HepG2 (cell line): ENCODE results near the gene DHH. TPM values are rescaled to one million over a fixed set of nuclear protein-coding genes. Genes with fewer than 3 reads are reported as not detected.
A peak's percentile ranks its signal among the peaks of the same experiment; 100 is the strongest.

Experiments used
- ATAC-seq: fragments of 200-7000 bp; cut with Tn5 transposase; 3 replicates; pipeline ENCODE4 v1.9.1; 2020; ENCODE audit warnings: mild to moderate bottlenecking, moderate library complexity
- BruUV-seq: library from RNA; stranded (reverse); fragments of 400-500 nt; replicated peaks from 2 replicates; lab custom pipeline; 2021; lab: Mats Ljungman, UMichigan
- CTCF ChIA-PET: fragments of 300-600 bp; formaldehyde crosslinking; extraction: SDS; loops from one replicate; lab custom pipeline; 2021; ENCODE audit warnings: low total read pairs, inconsistent platforms, low intra/inter-chr PET ratio; lab: Yijun Ruan, JAX
- POLR2A ChIA-PET: fragments of 350-600 bp; sonication (Branson Sonifier 250); formaldehyde crosslinking; loops from one replicate; lab custom pipeline; 2020; ENCODE audit warnings: antibody characterized with exemption, inconsistent platforms; lab: Yijun Ruan, JAX
- DNase-seq: peaks from one replicate; pipeline ENCODE4 v3.0.0-alpha.2; 2015; ENCODE audit warnings: low spot score
- FAIRE-seq: peaks from 3 replicates; lab custom pipeline; 2011; peaks lifted over from hg19 to GRCh38; lab: Jason Lieb, UNC
- H2AFZ ChIP-seq: one replicate; pipeline ENCODE4 v1.6.1; 2011; ENCODE audit warnings: low read length, inconsistent platforms
- H3K27ac ChIP-seq: fragments of 300-600 bp; 3 replicates; pipeline ENCODE4 v1.8.0; 2011; ENCODE audit warnings: mixed run types, mild to moderate bottlenecking, mixed read lengths, low read length, inconsistent platforms; ENCODE audit not compliant: insufficient read depth; ENCODE audit errors: extremely low read length
- H3K27me3 ChIP-seq, 2 experiments: fragments of 200-600 bp in 1 of 2; 2 replicates in 1 of 2; 3 replicates in 1 of 2; pipeline versions ENCODE4 v1.6.0 to v1.8.0; 2011; ENCODE audit warnings: low read length in 2 of 2, mild to moderate bottlenecking in 2 of 2, moderate library complexity in 2 of 2, inconsistent platforms in 1 of 2; ENCODE audit not compliant: insufficient read depth in 2 of 2, control insufficient read depth in 1 of 2
- H3K36me3 ChIP-seq, 2 experiments: fragments of 200-600 bp in 1 of 2; replicated peaks in 1 of 2; 2 replicates in 1 of 2; 3 replicates in 1 of 2; pipeline versions ENCODE4 v1.5.1 to v1.8.0; 2011; ENCODE audit warnings: low read length in 2 of 2, inconsistent platforms in 1 of 2; ENCODE audit not compliant: insufficient read depth in 2 of 2, control insufficient read depth in 1 of 2
- H3K4me1 ChIP-seq: 2 replicates; pipeline ENCODE4 v1.5.1; 2012; ENCODE audit warnings: low read length, inconsistent platforms; ENCODE audit not compliant: insufficient read depth
- H3K4me2 ChIP-seq: 2 replicates; pipeline ENCODE4 v1.6.0; 2011; ENCODE audit warnings: low read depth, low read length, inconsistent platforms
- H3K4me3 ChIP-seq, 3 experiments: fragments of 200-600 bp in 1 of 3; sonication (generic), shearing (Covaris generic) in 1 of 3; replicated peaks in 1 of 3; 2 replicates each; pipeline ENCODE4 v1.5.1; 2011 to 2016; ENCODE audit warnings: low read length in 3 of 3, inconsistent platforms in 2 of 3, low read depth in 2 of 3, mild to moderate bottlenecking in 2 of 3, control low read depth in 1 of 3, mixed read lengths in 1 of 3; ENCODE audit not compliant: insufficient read depth in 1 of 3
- H3K79me2 ChIP-seq: one replicate; pipeline ENCODE4 v1.6.1; 2011; ENCODE audit warnings: low read length, inconsistent platforms; ENCODE audit not compliant: insufficient read depth
- H3K9ac ChIP-seq: 2 replicates; pipeline ENCODE4 v1.6.0; 2011; ENCODE audit warnings: mild to moderate bottlenecking, low read depth, low read length, inconsistent platforms; ENCODE audit not compliant: insufficient read depth
- H3K9me3 ChIP-seq: 2 replicates; pipeline ENCODE4 v1.5.1; 2012; ENCODE audit warnings: mild to moderate bottlenecking, low read length
- H4K20me1 ChIP-seq: 2 replicates; pipeline ENCODE4 v1.6.0; 2011; ENCODE audit warnings: inconsistent platforms, mild to moderate bottlenecking, low read length, moderate library complexity; ENCODE audit not compliant: insufficient read depth
- BCL6 ChIP-seq: IDR thresholded peaks from 2 replicates; pipeline ENCODE4 v1.6.1; 2016; ENCODE audit warnings: missing genetic modification reagents, missing compliant biosample characterization
- GTF3A ChIP-seq: sonication (generic); formaldehyde crosslinking; conservative IDR thresholded peaks from 2 replicates; pipeline ENCODE4 v1.4.0; 2020; ENCODE audit warnings: mild to moderate bottlenecking, missing genetic modification reagents
- KDM2A ChIP-seq: sonication (generic); formaldehyde crosslinking; IDR thresholded peaks from 2 replicates; pipeline ENCODE4 v1.4.0; 2020; ENCODE audit warnings: low read depth, missing genetic modification reagents, borderline replicate concordance
- KDM5B ChIP-seq: sonication (generic); formaldehyde crosslinking; IDR thresholded peaks from 2 replicates; pipeline ENCODE4 v1.4.0; 2020; ENCODE audit warnings: missing genetic modification reagents, mild to moderate bottlenecking, borderline replicate concordance
- NCOA1 ChIP-seq: sonication (generic); formaldehyde crosslinking; IDR thresholded peaks from 2 replicates; pipeline ENCODE4 v1.9.0; 2021; ENCODE audit warnings: missing genetic modification reagents
- SMAD3 ChIP-seq: sonication (generic); formaldehyde crosslinking; IDR thresholded peaks from 2 replicates; pipeline ENCODE4 v1.4.0; 2020; ENCODE audit warnings: missing genetic modification reagents
- ZBTB8A ChIP-seq: sonication (generic); formaldehyde crosslinking; IDR thresholded peaks from 2 replicates; pipeline ENCODE4 v1.4.0; 2020; ENCODE audit warnings: mild to moderate bottlenecking, low read depth, missing genetic modification reagents, borderline replicate concordance
- WGBS: methylation state at CpG from one replicate; pipeline ENCODE4 v1.1.6; 2017; ENCODE audit warnings: low lambda C conversion rate; 5-methylcytosine and 5-hydroxymethylcytosine counted together
- in situ Hi-C: cut with HindIII; loops from 2 replicates; pipeline ENCODE4 v1.10.0; 2017; ENCODE audit warnings: low pct_unique_long_range_greater_than_20kb; ENCODE audit not compliant: extremely low pct_ligation_motif_present
- intact Hi-C: fragments of 100-400 bp; cut with micrococcal nuclease; formaldehyde crosslinking; loops from one replicate; pipeline ENCODE4 v1.10.0; 2022; ENCODE audit not compliant: unreplicated experiment
- polyA plus RNA-seq, 8 experiments: library from polyadenylated mRNA; depleted of rRNA in 3 of 8; stranded (reverse) in 7 of 8; unstranded in 1 of 8; fragments of >200 nt; fragmentation: Illumina TruSeq in 4 of 8; extraction: Trizol in 4 of 8; gene quantifications; 2 replicates each; pipeline versions ENCODE4 v1.2.1 to v1.2.3, GENCODE V29; 2011 to 2016; ENCODE audit warnings: low read depth in 4 of 8, missing spikeins in 1 of 8, mixed read lengths in 1 of 8; ENCODE audit not compliant: insufficient read depth in 1 of 8
- total RNA-seq, 5 experiments: library from RNA; depleted of rRNA; stranded (reverse); fragments of >200 nt; fragmentation: Illumina TruSeq; extraction: Trizol; gene quantifications; 2 replicates each; pipeline ENCODE4 v1.2.3, GENCODE V29; 2016; ENCODE audit warnings: low read depth in 1 of 5
- TF ChIP-seq, protein P1 (sequence below): sonication (generic); formaldehyde crosslinking; IDR thresholded peaks from 2 replicates; pipeline ENCODE4 v1.8.1; 2023; ENCODE audit warnings: mild to moderate bottlenecking, missing genetic modification reagents
- TF ChIP-seq, protein P2 (sequence below): sonication (generic); formaldehyde crosslinking; IDR thresholded peaks from 2 replicates; pipeline ENCODE4 v1.4.0; 2020; ENCODE audit warnings: missing genetic modification reagents, borderline replicate concordance
- TF ChIP-seq, protein P3 (sequence below): sonication (generic); formaldehyde crosslinking; conservative IDR thresholded peaks from 2 replicates; pipeline ENCODE4 v1.8.0; 2022; ENCODE audit warnings: mild to moderate bottlenecking, moderate library complexity, missing genetic modification reagents
- TF ChIP-seq, protein P4 (sequence below): conservative IDR thresholded peaks from 2 replicates; pipeline ENCODE4 v1.6.1; 2018; ENCODE audit warnings: missing genetic modification reagents
- TF ChIP-seq, protein P5 (sequence below): sonication (generic); formaldehyde crosslinking; IDR thresholded peaks from 2 replicates; pipeline ENCODE4 v1.8.0; 2022; ENCODE audit warnings: mild to moderate bottlenecking, missing genetic modification reagents, moderate library complexity
- TF ChIP-seq, protein P6 (sequence below): sonication (generic); formaldehyde crosslinking; IDR thresholded peaks from 2 replicates; pipeline ENCODE4 v1.5.0; 2020; ENCODE audit warnings: mild to moderate bottlenecking, missing genetic modification reagents

DHH gene
- total and polyA plus RNA-seq, 2 of the 13 experiments (the other 11 are each of a cell fraction or from before 2014, with no cell fraction given), result not detected

DNA sequence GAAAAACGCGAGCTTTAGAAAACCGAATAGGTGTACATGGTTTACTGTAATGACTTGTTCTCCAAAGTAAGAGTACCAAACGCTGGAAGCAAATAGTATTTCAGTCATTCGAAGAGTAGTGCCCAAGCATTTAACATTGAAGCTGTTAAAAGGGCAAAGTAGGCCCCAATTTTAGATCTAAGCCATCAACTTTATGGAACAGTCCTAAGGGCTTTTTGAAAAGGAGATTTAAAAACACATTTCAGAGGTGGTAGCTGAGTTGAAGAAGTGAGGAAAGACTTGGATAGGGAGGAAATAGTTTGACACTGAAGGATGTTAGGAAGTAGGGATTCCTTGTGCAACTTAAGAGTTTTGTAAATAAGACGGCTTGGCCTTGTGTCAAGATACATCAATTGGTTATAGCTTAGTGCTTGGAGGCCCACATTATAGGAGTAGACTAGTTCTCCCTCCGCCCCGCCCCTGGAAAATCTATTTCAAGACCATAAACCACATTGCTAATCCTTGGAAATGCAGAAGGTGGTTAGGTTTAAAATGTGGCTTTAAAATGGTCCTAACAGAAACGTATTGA lies 37.4 kb upstream of the DHH start:
- no peak for FAIRE-seq
- H3K27ac ChIP-seq, result peak overlapping the region; percentile 66
- H3K9ac ChIP-seq, result peak overlapping the region; percentile 80
- H4K20me1 ChIP-seq, result peaks cover 17% of the 10 kb centered on the region
- peak overlapping the region; percentile 61 to 68 (median 62) for H3K4me3 ChIP-seq
- no peaks in the 10 kb centered on the region for H3K9me3 ChIP-seq
- peaks cover 7 to 23% of the 10 kb centered on the region in 2 experiments for H3K36me3 ChIP-seq
- H3K4me2 ChIP-seq, result peak overlapping the region; percentile 75
- in situ Hi-C loops (no loop called here), intact Hi-C loops (loop anchor here (1.0 to 5.0 kb wide), 2 partner anchors 103 to 115 kb away; partner anchors contain the start of gene PRKAG1)
- WGBS, result 12% methylated on average over 9 of the region's 9 CpGs
- ATAC-seq, result no peak
- TSS peak; percentile 87 for BruUV-seq
- ChIA-PET POLR2A (interaction anchor here (0.6 to 4.0 kb wide), 16 partner anchors 8 to 610 kb away, joined by 3 to 57 read pairs (median 6); partner anchors contain the start of genes LMBR1L, RHEBL1, RND1 and TMBIM6), CTCF (no interaction called here)
- no peak for DNase-seq
- no peaks in the 10 kb centered on the region for H3K27me3 ChIP-seq
- H2AFZ ChIP-seq, result peak overlapping the region; percentile 81
- peaks cover 45% of the 10 kb centered on the region for H3K4me1 ChIP-seq
- peaks cover 19% of the 10 kb centered on the region for H3K79me2 ChIP-seq
- TF ChIP-seq, protein P1, sequence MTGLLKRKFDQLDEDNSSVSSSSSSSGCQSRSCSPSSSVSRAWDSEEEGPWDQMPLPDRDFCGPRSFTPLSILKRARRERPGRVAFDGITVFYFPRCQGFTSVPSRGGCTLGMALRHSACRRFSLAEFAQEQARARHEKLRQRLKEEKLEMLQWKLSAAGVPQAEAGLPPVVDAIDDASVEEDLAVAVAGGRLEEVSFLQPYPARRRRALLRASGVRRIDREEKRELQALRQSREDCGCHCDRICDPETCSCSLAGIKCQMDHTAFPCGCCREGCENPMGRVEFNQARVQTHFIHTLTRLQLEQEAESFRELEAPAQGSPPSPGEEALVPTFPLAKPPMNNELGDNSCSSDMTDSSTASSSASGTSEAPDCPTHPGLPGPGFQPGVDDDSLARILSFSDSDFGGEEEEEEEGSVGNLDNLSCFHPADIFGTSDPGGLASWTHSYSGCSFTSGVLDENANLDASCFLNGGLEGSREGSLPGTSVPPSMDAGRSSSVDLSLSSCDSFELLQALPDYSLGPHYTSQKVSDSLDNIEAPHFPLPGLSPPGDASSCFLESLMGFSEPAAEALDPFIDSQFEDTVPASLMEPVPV (CRISPR knock-in tag), result no peak
- TF ChIP-seq GTF3A (CRISPR knock-in tag) (0 out of 2 replicates have a peak, but pooled peaks have one; percentile 28), ZBTB8A (0 out of 2 replicates have a peak, but pooled peaks have one; percentile 9), NCOA1 (CRISPR knock-in tag) (peak; percentile 28; the same call in 1 of the 2 replicates), KDM5B (CRISPR knock-in tag) (no peak), SMAD3 (CRISPR knock-in tag) (0 out of 2 replicates have a peak, but pooled peaks have one; percentile 7), BCL6 (CRISPR knock-in tag) (no peak), KDM2A (CRISPR knock-in tag) (no peak)
- TF ChIP-seq, protein P2, sequence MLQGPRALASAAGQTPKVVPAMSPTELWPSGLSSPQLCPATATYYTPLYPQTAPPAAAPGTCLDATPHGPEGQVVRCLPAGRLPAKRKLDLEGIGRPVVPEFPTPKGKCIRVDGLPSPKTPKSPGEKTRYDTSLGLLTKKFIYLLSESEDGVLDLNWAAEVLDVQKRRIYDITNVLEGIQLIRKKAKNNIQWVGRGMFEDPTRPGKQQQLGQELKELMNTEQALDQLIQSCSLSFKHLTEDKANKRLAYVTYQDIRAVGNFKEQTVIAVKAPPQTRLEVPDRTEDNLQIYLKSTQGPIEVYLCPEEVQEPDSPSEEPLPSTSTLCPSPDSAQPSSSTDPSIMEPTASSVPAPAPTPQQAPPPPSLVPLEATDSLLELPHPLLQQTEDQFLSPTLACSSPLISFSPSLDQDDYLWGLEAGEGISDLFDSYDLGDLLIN (CRISPR knock-in tag), result no peak
- TF ChIP-seq, protein P3, sequence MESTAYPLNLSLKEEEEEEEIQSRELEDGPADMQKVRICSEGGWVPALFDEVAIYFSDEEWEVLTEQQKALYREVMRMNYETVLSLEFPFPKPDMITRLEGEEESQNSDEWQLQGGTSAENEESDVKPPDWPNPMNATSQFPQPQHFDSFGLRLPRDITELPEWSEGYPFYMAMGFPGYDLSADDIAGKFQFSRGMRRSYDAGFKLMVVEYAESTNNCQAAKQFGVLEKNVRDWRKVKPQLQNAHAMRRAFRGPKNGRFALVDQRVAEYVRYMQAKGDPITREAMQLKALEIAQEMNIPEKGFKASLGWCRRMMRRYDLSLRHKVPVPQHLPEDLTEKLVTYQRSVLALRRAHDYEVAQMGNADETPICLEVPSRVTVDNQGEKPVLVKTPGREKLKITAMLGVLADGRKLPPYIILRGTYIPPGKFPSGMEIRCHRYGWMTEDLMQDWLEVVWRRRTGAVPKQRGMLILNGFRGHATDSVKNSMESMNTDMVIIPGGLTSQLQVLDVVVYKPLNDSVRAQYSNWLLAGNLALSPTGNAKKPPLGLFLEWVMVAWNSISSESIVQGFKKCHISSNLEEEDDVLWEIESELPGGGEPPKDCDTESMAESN, result 0 out of 2 replicates have a peak, but pooled peaks have one; percentile 9
- TF ChIP-seq, protein P4, sequence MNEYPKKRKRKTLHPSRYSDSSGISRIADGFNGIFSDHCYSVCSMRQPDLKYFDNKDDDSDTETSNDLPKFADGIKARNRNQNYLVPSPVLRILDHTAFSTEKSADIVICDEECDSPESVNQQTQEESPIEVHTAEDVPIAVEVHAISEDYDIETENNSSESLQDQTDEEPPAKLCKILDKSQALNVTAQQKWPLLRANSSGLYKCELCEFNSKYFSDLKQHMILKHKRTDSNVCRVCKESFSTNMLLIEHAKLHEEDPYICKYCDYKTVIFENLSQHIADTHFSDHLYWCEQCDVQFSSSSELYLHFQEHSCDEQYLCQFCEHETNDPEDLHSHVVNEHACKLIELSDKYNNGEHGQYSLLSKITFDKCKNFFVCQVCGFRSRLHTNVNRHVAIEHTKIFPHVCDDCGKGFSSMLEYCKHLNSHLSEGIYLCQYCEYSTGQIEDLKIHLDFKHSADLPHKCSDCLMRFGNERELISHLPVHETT, result no peak
- TF ChIP-seq, protein P5, sequence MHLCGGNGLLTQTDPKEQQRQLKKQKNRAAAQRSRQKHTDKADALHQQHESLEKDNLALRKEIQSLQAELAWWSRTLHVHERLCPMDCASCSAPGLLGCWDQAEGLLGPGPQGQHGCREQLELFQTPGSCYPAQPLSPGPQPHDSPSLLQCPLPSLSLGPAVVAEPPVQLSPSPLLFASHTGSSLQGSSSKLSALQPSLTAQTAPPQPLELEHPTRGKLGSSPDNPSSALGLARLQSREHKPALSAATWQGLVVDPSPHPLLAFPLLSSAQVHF (CRISPR knock-in tag), result no peak
- TF ChIP-seq, protein P6, sequence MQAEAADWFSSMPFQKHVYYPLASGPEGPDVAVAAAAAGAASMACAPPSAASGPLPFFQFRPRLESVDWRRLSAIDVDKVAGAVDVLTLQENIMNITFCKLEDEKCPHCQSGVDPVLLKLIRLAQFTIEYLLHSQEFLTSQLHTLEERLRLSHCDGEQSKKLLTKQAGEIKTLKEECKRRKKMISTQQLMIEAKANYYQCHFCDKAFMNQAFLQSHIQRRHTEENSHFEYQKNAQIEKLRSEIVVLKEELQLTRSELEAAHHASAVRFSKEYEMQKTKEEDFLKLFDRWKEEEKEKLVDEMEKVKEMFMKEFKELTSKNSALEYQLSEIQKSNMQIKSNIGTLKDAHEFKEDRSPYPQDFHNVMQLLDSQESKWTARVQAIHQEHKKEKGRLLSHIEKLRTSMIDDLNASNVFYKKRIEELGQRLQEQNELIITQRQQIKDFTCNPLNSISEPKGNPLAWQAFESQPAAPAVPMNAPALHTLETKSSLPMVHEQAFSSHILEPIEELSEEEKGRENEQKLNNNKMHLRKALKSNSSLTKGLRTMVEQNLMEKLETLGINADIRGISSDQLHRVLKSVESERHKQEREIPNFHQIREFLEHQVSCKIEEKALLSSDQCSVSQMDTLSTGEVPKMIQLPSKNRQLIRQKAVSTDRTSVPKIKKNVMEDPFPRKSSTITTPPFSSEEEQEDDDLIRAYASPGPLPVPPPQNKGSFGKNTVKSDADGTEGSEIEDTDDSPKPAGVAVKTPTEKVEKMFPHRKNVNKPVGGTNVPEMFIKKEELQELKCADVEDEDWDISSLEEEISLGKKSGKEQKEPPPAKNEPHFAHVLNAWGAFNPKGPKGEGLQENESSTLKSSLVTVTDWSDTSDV (CRISPR knock-in tag), result no peak
